GM12878 (cell line): ENCODE data around the gene PCCA. TPM values are rescaled to one million over a fixed set of nuclear protein-coding genes. Genes with fewer than 3 reads are reported as not detected.

Source experiments
- ATAC-seq: fragments of 200-7000 bp; cut with Tn5 transposase; 3 replicates; pipeline ENCODE4 v1.9.1; 2020; ENCODE audit warnings: mild to moderate bottlenecking, moderate library complexity
- BruUV-seq: library from RNA; stranded (reverse); fragments of 400-500 nt; replicated peaks from 2 replicates; lab custom pipeline; 2021; lab: Mats Ljungman, UMichigan
- CTCF ChIA-PET: fragments of 300-600 bp; sonication (Branson Sonifier 250); formaldehyde crosslinking; extraction: SDS; loops from one replicate; lab custom pipeline; 2021; ENCODE audit warnings: inconsistent platforms; lab: Yijun Ruan, JAX
- POLR2A ChIA-PET: fragments of 350-600 bp; formaldehyde crosslinking; extraction: SDS; loops from one replicate; lab custom pipeline; 2021; ENCODE audit warnings: inconsistent platforms; lab: Charles Lee
- RAD21 ChIA-PET: fragments of 300-600 bp; sonication (Branson Sonifier 250); formaldehyde crosslinking; loops from one replicate; lab custom pipeline; 2023; ENCODE audit warnings: antibody characterized with exemption; ENCODE audit not compliant: unreplicated experiment; lab: Charles Lee
- SMC1A ChIA-PET: fragments of 300-600 bp; sonication (Branson Sonifier 250); formaldehyde crosslinking; loops from one replicate; lab custom pipeline; 2023; ENCODE audit not compliant: unreplicated experiment, uncharacterized antibody; lab: Charles Lee
- DNase-seq: peaks from one replicate; pipeline ENCODE4 v3.0.0-alpha.2; 2011; ENCODE audit warnings: low read depth, low spot score
- FAIRE-seq: peaks from 3 replicates; lab custom pipeline; 2011; peaks lifted over from hg19 to GRCh38; lab: Jason Lieb, UNC
- H2AFZ ChIP-seq: 2 replicates; pipeline ENCODE4 v1.6.0; 2011; ENCODE audit warnings: low read depth, low read length, control low read depth; ENCODE audit not compliant: control insufficient read depth
- H3K27ac ChIP-seq: 2 replicates; pipeline ENCODE4 v1.5.1; 2011; ENCODE audit warnings: control low read depth; ENCODE audit not compliant: control insufficient read depth, insufficient read depth
- H3K27me3 ChIP-seq, 2 experiments: replicated peaks in 1 of 2; 2 replicates each; pipeline versions ENCODE4 v1.6.0 to v1.6.1; 2011; ENCODE audit warnings: low read length in 1 of 2; ENCODE audit not compliant: control insufficient read depth in 2 of 2, insufficient read depth in 2 of 2
- H3K36me3 ChIP-seq, 2 experiments: 2 replicates each; pipeline ENCODE4 v1.5.1; 2011; ENCODE audit warnings: low read length in 1 of 2; ENCODE audit not compliant: control insufficient read depth in 2 of 2, insufficient read depth in 2 of 2
- H3K4me1 ChIP-seq: 2 replicates; pipeline ENCODE4 v1.6.1; 2011; ENCODE audit warnings: mild to moderate bottlenecking, low read length, moderate library complexity, mixed read lengths; ENCODE audit not compliant: control insufficient read depth, insufficient read depth
- H3K4me2 ChIP-seq: 2 replicates; pipeline ENCODE4 v1.6.0; 2011; ENCODE audit warnings: control low read depth; ENCODE audit not compliant: control insufficient read depth, insufficient read depth
- H3K4me3 ChIP-seq: fragments of 200-600 bp; sonication (generic); 2 replicates; pipeline ENCODE4 v1.5.1; 2016
- H3K79me2 ChIP-seq: 2 replicates; pipeline ENCODE4 v1.6.0; 2011; ENCODE audit warnings: low read length; ENCODE audit not compliant: control insufficient read depth, insufficient read depth
- H3K9ac ChIP-seq: 2 replicates; pipeline ENCODE4 v1.8.0; 2011; ENCODE audit warnings: low read length, control low read depth, mixed read lengths; ENCODE audit not compliant: control insufficient read depth, insufficient read depth
- H3K9me3 ChIP-seq: replicated peaks from 3 replicates; pipeline ENCODE4 v1.5.1; 2011; ENCODE audit warnings: mild to moderate bottlenecking, low read length; ENCODE audit not compliant: control insufficient read depth, insufficient read depth
- H4K20me1 ChIP-seq: 2 replicates; pipeline ENCODE4 v1.6.0; 2011; ENCODE audit not compliant: control insufficient read depth, insufficient read depth
- ATF2 ChIP-seq: IDR thresholded peaks from 2 replicates; pipeline ENCODE4 v1.6.1; 2012; ENCODE audit warnings: low read length, inconsistent platforms
- BACH1 ChIP-seq: fragments of 450-650 bp; IDR thresholded peaks from 2 replicates; pipeline ENCODE4 v1.6.1; 2017; ENCODE audit warnings: mild to moderate bottlenecking, borderline replicate concordance
- CREM ChIP-seq: IDR thresholded peaks from 2 replicates; pipeline ENCODE4 v1.6.1; 2014; ENCODE audit warnings: antibody characterized with exemption, low read depth
- JUNB ChIP-seq: IDR thresholded peaks from 2 replicates; pipeline ENCODE4 v1.6.1; 2016; ENCODE audit warnings: antibody characterized with exemption, mild to moderate bottlenecking
- NR2F1 ChIP-seq: fragments of 450-650 bp; conservative IDR thresholded peaks from 2 replicates; pipeline ENCODE4 v1.6.1; 2017; ENCODE audit warnings: mild to moderate bottlenecking
- RELA ChIP-seq: fragments of 450-650 bp; IDR thresholded peaks from 2 replicates; pipeline ENCODE4 v1.8.0; 2014; ENCODE audit warnings: borderline replicate concordance; ENCODE audit not compliant: partially characterized antibody
- ZBTB40 ChIP-seq: fragments of 450-650 bp; IDR thresholded peaks from 2 replicates; pipeline ENCODE4 v1.6.1; 2016; ENCODE audit warnings: mild to moderate bottlenecking, moderate library complexity, borderline replicate concordance
- ZNF207 ChIP-seq: fragments of 450-650 bp; IDR thresholded peaks from 2 replicates; pipeline ENCODE4 v1.6.1; 2014; ENCODE audit warnings: antibody characterized with exemption, mild to moderate bottlenecking, borderline replicate concordance
- ZNF687 ChIP-seq: fragments of 450-650 bp; IDR thresholded peaks from 2 replicates; pipeline ENCODE4 v1.6.1; 2017; ENCODE audit warnings: mild to moderate bottlenecking, moderate library complexity
- WGBS: methylation state at CpG from one replicate; pipeline ENCODE4 v1.1.6; 2016; ENCODE audit warnings: low lambda C conversion rate; ENCODE audit not compliant: insufficient replicate concordance, insufficient coverage; ENCODE audit errors: missing lambda C conversion rate; 5-methylcytosine and 5-hydroxymethylcytosine counted together
- in situ Hi-C: fragments of 300-500 bp; cut with MboI; formaldehyde crosslinking; loops from 9 replicates; pipeline ENCODE4 v1.14.3; 2018; ENCODE audit warnings: mixed read lengths
- intact Hi-C: fragments of 100-400 bp; cut with micrococcal nuclease; formaldehyde crosslinking; loops from one replicate; pipeline ENCODE4 v1.14.2; 2022; ENCODE audit not compliant: unreplicated experiment
- polyA plus RNA-seq, 11 experiments: library from polyadenylated mRNA; depleted of rRNA in 4 of 11; unstranded in 6 of 11; stranded (reverse) in 5 of 11; fragments of >200 nt; fragmentation: Nextera tagmentation in 4 of 11; fragmentation: Illumina TruSeq in 1 of 11; extraction: Ambion mirVana in 4 of 11; extraction: Trizol in 1 of 11; gene quantifications; 1 replicate in 1 of 11; 2 replicates in 10 of 11; pipeline versions ENCODE4 v1.2.1 to v1.2.3, GENCODE V29; 2011 to 2016; ENCODE audit warnings: inconsistent platforms in 2 of 11, missing spikeins in 2 of 11, low read depth in 1 of 11
- total RNA-seq, 4 experiments: library from RNA; depleted of rRNA in 3 of 4; stranded (reverse); fragments of >200 nt in 3 of 4; fragmentation: Illumina TruSeq in 1 of 4; extraction: Trizol in 1 of 4; gene quantifications; 2 replicates each; pipeline versions ENCODE4 v1.2.1 to v1.2.3, GENCODE V29; 2013 to 2021

The PCCA gene
- total and polyA plus RNA-seq, 10 of the 15 experiments (the other 5 are each of a cell fraction or from before 2014, with no cell fraction given) = 5.9 to 18.2 (median 12.4) TPM

GRCh38 chr13:100300243-100300642 is 211.3 kb downstream of the PCCA start (continued):
- TF ChIP-seq ZNF687 (no peak), RELA (no peak), NR2F1 (no peak), CREM (no peak)
- TF ChIP-seq, all 136 proteins: peak for 0

DNA sequence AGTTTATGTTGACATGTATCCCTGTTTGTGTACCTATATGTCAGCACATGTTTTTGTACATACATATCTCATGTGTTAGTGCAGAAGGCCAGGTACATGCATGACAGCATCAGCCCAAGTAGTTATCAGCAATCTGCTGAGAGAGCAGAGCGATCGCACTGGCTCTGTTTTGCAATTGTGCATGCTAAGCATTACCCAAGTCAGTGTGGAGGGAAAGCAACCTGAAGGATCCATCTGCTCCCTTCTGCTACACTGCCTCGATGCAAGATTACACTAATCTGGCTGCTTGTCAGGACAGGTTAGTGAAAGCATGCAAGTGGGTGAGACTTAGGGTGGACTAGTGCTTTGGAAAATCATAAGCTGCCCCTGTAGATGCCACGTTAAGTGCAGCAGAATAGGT is 211.8 kb downstream of the PCCA start:
- no peaks in the 10 kb centered on the region; a peak in 1 of 4 replicates for H3K36me3 ChIP-seq
- no peaks in the 10 kb centered on the region for H3K27me3 ChIP-seq
- no peak overlapping the region for H3K27ac ChIP-seq
- DNase-seq (no peak), ATAC-seq (no peak), FAIRE-seq (no peak)
- ChIA-PET RAD21 (no interaction called here), CTCF (interaction anchor here (1.2 kb wide), 1 partner anchor 11 kb away, joined by 3 read pairs; no protein-coding TSS in a partner anchor), POLR2A (no interaction called here), SMC1A (no interaction called here)
- in situ Hi-C loops (no loop called here), intact Hi-C loops (no loop called here)
- no peaks in the 10 kb centered on the region for H4K20me1 ChIP-seq
- H3K4me3 ChIP-seq = no peak overlapping the region
- no peaks in the 10 kb centered on the region for H3K79me2 ChIP-seq
- H3K4me2 ChIP-seq = no peak overlapping the region
- no peak overlapping the region for H3K9ac ChIP-seq
- 83% methylated on average over 4 of the region's 4 CpGs for WGBS
- H3K4me1 ChIP-seq = no peaks in the 10 kb centered on the region
- H3K9me3 ChIP-seq = no peaks in the 10 kb centered on the region
- no peak for TF ChIP-seq JUNB
- TF ChIP-seq ATF2 = no peak
- no peak for TF ChIP-seq BACH1
- TF ChIP-seq ZBTB40 = no peak
- no peak for TF ChIP-seq ZNF207
- H2AFZ ChIP-seq = no peak overlapping the region
- BruUV-seq = no TSS peak
